Retina (tissue), 1 donor: ENCODE measurements around the gene NRXN3.
A peak's percentile ranks its signal among the peaks of the same experiment; 100 is the strongest.

Experiments used
- DNase-seq: peaks from one replicate; pipeline ENCODE4 v3.0.0-alpha.2; 2016

NRXN3 gene

DNA sequence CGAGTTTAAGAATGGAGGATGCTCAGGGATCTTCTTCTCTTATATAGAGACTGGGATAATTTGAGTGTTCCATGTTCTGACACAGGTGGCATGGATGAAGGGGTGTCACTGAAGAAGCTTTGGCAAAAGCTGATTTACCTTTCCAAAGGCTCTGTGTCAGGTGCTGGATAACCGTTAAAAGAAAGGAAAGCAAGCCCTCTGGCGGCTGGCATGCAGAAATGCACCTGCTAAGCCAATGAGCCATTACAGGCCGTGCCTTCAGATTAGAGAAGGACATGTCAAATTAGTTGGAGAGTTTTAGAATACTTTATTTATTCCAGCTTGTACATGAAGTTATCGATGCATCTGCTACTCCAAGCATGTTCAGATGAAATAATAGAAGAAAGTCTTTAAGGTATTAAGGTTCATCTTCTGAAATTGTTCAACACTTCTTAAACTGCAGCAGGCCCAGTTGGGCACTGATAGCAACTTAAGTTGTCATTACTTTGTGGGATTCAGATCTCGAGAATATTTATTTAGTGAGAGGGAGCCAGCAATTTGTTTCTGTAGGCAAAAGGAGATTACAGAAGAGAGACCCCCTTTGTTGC is 678.2 kb downstream of the NRXN3 start:
- DNase-seq: peak; percentile 47

DNA sequence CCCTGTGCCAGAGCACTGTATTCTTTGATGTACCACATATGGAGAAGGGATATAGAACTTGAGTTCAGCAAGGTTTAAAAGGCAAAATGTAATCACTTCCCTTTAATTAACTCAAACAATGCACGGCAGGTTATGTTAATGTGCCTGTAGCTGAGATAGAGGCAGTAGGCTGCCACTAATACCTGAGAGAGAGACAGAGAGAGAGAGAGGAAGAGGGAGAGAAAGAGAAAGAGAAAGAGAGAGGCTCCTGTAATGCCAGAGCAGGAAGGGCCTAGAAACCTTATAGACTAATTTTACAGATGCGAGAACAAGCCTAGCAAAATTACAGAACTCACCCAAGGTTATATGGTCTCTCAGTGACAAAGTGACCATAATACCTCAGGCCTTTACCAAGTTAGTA is 679.8 kb downstream of the NRXN3 start:
- no peak for DNase-seq

DNA sequence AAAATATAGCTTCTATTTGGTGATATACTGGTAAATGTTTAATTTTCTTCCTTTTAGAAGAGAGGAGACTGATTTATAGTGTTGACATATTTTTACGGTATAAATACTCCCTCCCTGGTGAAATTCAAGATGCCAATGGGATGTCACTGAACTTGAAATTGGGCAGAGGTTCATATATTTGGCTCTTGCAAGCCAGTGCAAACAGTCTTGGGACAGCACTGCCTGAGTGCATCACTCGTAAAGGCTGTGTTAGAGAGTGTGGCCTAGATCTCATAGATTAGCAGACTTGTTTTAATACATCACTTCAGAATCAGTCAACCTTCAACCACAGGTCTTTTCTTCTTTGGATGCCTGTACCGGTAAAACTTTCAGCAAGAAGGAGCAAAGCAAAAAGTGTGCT is 681.0 kb downstream of the NRXN3 start:
- no peak for DNase-seq

DNA sequence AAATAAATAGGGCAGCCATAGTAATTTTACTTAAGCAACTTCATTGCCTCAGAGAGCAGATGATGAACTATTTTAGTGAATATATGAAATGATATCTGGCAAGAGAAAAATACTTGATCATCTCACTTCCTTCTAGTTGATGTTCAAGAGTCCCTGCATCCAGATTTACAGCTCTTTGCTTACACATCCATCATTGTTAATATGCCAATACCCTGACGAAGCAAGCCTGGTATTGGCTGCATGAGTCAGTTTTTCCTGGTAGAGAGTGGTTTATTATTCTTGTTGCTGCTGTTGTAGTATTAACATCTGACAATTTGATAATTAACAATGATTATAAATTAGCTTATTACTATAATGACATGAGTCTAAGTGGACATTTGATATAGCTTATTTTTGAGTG is 681.9 kb downstream of the NRXN3 start:
- DNase-seq: no peak

DNA sequence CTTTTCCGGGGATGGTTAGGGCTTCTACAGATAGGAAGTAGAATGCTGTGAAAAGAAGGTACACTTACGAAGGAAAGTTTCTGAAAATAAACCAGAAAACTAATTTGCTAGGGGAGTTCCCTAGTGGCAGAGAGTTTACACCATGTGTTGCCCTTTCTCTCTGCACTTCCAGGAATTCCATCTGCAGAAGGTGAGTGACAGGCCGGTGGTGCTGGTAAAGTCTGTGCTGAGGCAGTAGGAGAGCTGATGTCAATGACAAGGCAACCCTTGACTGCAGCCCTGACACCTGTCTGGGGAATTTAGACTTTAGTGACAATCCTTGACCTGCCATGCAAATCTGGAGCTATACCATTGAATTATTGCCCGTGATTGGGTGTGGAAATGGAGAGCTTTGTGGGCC is 687.8 kb downstream of the NRXN3 start:
- DNase-seq: no peak

DNA sequence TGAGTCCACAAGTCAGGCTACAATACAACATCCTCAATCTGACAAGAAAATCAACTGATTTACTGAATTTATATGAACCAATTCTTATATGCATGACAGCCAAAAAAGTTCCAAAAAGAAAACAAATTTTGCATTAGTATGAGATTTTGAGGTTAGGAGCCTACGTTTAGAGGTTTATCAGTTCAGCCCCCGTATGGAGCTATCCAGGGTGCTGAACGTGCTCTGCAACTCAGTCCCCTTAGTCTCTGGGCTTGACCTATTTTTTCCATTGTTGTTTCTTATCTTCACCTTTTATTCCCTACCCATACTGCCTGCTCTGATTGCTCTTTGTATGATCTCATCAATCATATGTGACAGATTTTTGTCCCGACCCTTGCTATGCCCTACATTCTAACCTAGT is 693.0 kb downstream of the NRXN3 start:
- peak; percentile 48 for DNase-seq

DNA sequence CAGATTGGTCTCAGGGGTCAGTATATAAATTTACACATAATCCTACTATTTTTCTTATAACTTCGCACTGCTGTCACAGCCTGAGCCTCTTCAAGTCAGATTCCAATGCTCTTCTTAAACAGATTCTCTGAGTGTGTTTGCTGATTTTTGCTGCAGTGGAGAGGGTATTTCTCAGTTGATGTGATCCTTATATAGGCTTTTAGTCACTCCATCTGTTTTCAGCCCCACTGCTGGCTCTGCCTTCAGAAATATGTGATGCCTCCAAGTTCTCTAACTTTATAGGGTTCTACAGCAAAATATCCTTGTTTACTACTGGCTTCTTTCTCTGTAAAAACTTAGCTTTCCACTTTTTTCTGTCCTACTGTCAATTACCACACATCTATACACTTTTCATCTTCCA is 702.7 kb downstream of the NRXN3 start:
- DNase-seq: no peak

DNA sequence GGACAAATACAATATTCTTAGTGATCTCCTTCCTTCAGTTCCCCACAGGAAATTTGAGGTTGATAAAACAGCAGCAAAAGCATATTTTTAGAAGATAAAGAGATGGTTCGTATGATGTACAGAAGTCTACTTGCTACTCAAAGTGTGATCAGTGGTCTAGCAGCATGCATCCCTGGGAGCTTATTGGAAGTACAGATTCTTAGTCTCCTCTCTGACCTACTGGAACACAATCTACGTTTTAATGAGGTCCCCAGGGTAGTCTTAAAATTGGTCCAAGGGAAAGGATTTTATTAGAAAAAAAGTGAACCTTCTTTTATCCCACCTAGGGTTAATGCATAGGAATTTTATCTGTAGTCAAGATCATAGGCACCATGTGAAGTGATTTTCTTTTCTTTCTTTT is 703.4 kb downstream of the NRXN3 start:
- no peak for DNase-seq

DNA sequence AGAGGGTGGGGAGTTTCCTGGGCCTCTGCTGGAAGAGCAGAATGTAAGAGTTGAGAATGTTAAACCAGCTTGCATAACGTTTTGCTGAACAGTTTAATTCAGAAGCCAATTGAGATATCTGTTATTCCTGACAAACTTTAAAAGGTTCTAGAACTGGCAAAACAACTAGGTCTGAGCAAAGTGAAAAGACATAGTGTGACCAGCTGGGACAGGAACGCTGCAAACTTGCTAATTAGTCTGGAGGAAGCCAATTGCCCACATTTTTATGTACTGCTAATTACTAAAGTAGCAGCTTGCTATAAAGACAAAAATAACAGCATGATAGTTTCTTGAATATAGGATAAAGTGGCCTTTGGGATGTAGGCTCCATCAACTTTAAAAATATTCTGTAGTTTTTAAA is 704.9 kb downstream of the NRXN3 start:
- DNase-seq: no peak

DNA sequence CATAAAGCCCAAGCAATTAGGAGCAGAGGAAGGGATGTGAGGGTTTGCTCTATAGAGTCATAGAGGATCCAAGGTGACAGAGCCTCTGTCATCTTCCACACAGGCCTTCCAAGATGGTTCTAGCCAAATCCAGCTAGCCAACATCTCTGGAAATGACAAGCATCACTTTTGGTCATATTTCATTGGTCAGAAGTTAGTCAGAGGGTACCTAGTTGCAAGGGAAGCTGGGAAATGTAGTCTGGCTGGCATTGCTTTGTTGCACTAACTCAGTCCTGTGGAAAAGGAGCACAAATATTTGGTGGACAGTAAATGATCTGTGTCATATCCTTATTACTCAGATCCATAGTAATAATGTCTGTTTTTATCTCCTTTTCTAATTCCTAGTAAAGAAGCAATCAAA is 715.7 kb downstream of the NRXN3 start:
- no peak for DNase-seq

DNA sequence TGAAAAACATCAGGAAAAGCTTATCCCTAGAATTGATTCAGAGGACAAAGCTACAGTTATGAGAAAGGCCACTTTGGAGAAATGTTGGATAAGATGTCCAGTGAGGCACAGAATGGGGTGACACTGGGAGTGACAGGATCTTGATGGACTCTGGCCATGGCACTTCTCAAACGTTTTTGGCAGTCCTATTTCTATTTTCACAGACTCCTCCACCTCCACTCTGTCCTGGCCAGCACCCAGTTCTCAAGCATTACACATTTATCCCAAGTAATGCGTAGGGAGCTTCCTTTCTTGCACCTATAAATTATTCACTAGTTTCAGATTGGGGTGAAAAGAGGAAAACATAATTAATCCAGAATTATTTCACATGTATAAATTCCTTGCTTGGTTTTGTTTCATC is 727.3 kb downstream of the NRXN3 start:
- DNase-seq: no peak

DNA sequence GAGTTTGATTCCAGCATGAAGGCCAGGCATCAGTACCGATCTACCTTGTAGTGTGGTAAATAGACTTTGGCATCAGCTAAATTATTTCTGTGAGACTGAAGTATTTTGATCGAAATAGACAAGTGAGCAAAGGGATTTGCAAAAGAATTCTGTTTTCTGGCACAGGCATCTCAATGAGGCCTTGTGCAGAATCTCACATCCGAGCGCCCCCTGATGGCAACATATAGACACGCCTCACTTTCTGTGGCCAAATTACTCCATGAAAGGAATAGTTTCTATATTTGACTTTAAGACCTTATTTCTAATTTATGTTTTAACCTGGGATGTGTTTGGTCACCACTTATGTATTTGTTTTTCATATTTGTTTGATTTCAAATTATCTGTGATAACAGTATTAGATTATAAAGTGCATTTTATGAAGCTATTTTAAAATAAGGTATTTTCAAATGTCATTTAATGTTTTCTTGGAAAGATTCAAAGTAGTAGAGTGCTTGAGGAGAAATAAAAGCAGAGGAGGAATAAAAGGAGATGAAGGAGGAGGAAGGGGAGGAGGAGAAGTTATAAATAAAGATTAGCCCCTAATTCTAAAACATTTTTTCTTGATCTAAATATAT is 731.9 kb downstream of the NRXN3 start:
- DNase-seq: peak; percentile 41

DNA sequence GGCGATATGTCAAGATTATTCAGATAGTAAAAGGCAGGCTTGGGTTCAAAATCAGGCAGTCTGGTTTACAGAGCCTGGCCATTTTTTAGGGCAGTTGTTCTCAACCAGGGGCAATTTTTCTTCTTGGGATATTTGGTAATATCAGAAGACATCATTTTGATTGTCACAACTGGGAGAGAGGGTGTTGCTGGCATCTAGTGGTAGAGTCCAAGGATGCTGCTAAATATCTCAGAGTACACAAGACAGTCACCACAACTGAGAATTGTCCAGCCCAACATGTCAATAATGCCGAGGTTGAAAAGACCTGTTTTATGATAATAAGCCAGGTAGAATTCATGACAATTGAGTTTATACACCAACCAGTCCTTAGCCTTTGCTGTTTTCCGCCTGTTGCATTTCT is 733.9 kb downstream of the NRXN3 start:
- no peak for DNase-seq

DNA sequence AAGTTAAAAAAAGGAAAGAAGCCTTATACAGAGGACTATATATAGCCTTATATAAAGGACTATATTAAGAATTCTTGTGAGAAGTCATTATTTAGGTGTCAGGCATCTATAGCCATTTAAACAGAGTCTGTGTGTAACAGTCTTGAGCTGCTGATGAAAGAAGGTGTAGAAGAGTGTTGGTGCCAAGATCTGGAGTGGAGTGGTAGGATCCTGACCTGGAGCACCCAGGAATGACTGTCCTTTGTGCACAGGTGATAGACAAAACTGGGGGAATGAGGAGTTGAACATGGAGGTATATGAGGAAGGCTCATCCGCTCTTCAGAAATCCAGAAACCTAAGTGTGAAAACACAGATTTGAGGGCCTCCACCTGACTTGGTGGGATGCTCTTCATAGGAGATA is 747.3 kb downstream of the NRXN3 start:
- DNase-seq: no peak

DNA sequence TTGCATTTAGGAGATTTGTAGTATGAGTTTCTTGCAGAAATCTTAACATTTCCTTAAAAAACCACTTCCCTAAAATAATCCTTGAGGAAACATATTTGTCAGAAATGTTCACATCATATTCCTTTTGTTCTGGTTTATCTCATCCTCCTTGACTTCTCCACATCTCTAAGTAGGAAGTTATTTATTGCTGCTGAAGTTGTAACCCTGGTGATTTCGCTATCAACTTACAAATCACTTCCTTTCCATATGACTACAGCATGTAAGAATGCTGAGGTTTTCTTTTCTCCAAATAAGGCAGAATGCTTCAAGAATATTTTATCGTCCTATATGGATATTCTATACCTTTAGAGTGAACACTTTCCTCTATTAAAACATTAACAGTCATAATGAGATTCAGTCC is 751.7 kb downstream of the NRXN3 start:
- no peak for DNase-seq

DNA sequence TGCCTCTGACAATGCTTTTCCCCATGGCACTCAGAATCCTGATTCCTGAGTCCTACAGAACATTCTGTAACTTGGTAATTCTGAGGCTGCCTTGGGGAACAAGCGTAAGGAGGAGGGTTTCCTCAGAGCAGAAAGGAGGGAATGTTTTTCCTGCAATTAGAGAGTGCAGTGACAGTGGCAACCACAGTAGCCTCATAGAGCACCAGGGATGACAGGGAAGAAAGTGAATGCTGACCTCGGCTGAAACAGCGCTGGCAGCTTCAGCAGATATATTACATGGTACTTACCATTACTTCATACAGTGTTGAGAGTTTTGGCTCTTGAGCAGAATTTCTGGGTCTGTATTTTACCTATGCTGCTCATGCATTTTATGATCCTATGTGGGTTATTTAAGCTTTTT is 757.1 kb downstream of the NRXN3 start:
- DNase-seq: no peak

DNA sequence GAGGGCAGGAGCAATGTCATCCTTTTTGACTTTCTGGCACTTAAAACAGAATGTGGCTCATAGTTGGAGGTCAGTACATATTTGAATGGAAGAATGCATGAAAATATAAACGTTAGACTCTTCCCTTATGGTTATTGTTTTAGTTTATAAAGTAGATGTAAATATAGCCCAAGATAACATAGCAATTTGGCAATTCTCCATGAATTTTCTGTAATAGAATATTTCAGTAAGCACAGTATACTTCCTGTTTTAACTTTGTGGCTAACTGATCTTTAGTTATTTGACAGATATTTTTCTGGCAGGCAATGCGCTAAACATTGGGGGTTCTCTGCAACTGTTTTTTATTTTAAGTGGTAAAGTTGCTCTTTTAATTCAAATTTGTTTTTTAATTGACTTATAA is 763.0 kb downstream of the NRXN3 start:
- DNase-seq: no peak

DNA sequence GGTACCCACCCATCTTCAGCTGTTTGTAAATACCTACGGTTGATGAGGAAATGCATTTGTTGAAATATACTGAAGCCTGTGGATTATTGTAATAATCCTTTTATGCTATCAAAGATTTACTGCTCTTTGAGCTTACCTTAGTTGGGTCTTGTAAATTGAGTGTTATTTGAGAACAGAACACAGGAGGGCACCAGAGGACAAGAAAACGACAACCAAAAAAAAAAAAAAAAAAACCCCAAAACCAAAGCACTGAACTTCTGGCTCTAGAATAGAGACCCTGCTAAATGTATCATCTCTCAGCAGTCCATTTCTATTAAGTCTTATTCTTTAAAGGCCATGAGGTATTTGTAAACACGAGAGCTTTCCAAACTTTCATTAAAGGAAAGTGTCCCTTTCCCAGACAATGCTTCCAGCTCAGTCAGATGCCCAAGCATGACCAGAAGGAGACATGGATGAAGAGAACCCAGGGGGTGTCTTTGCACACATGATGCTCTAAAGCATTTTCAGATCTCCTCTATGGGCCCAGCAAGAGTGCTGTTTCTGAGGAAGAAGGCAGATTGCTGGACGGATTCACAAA is 763.9 kb downstream of the NRXN3 start:
- DNase-seq: peak; percentile 70

DNA sequence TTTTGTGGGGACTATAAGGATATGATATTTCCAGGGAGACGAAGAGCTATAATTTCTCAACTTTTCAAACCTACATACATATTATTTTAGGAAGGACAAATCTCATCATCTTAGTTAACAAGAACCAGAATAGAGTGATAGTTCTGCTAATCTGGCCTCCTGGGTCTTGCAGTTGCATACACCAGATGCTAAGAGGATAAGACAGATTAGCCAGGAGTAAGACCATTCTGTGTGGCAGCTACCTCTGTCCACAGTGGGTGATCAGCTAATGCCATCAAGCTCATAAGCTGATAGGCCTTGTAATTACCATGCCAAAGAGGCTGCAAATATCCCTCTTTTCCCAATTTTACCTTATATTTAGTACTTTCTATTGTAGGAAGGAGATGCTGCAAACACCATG is 776.8 kb downstream of the NRXN3 start:
- DNase-seq: no peak

DNA sequence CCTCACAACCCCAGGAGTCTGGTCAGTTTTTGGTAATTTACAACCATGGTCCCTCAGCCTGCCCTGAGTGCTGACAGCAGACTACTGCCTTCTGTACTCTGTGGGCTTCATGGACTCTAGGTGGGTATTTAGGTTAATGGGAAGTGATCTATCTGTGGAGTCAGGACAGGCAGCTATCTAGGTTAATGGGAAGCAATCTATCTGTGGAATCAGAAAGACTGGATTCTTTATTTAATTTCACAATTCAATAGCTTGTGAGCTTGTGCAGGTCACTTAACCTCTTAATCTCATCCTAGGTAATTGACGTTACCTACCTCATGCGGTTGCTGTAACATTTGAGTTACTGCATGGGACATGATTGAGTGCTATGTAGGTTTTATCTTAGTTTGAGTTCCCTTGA is 777.5 kb downstream of the NRXN3 start:
- no peak for DNase-seq

DNA sequence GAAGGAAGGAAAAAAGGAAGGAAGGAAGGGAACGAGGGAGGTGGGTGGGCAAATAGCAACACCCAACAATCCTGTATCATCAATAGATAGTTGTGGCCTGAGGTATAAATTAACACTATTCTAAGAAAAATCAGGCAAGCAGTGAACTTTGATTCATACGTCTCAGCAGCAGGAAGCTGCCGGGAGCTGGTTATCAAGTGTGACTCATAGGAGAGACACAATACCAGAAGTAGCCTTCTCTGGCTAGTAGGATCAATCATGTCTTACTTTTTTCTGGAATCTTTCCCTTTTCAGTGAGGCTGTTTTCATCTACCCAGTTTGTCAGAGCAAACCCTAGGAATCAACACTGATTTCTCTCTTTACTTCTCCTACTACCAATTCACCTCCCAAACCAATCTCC is 780.5 kb downstream of the NRXN3 start:
- no peak for DNase-seq

DNA sequence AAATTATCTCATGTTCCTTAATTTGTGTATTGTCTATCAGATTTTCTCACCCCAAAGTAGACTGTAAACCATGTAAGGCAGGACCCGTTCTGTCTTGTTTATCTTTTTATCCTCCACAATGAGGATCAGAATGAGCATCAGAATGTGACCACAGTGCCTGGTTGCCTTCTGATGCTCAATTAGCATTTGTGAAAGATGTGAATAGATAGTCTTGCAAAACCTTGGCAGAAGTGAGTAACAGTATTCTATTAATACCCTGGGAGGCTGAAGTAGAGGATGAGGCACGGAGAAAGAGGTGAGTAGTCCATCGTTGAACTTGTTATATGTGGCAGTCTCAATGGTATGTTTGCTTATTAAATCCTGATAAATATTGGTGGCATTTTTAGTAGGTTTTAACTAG is 781.4 kb downstream of the NRXN3 start:
- no peak for DNase-seq

DNA sequence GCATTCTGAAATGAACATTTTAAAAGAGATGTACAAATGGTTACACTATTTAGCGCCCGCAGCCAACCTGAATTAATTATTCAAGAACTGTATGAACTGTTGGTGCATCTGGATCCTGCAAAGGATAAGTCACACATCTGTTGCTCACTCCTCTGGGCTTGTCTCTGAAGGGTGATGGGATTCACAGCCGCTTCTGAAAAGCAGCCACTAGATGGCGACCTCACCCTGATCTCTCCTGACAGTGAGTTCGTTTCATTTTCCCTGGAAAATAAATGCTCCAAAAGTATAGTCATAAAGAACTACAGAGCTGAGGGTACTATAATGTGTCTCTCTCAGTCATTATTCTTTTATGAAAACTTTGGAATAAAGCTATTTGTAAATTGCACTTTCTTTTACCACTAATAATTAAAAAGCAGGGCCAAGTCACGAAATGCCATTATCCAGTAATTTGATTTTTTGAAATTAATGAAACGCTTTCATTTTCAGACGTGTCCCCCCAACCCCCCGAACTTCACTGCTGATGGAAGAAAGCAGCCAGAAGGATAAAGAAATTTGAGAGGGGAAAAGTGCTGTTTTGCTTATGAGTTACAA is 789.6 kb downstream of the NRXN3 start:
- peak; percentile 69 for DNase-seq

DNA sequence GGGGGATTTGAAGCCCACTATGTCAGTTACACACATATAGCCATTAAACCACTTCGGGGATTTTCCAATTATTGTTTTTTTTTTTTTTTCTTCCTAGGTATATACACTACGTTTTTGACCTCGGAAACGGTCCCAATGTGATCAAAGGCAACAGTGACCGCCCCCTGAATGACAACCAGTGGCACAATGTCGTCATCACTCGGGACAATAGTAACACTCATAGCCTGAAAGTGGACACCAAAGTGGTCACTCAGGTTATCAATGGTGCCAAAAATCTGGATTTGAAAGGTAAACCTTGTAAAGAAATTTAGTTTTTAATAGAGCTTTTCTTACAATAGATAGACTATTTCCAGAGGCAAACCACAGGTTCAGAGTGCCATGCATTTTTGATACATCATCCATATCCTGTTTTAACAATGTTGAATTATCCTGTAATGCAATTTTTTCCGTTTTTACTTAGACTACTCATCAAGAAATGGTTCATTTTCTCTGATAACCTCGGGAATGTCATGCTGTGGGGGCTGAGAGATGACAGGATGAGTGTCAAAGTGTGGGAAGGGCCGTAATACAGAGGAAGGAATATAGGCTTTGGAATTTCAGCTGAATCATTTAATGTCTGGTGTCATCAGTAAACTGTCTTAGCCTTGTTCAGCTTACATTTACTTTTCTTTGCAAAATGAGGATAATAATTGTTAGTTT is 797.1 kb downstream of the NRXN3 start:
- DNase-seq: no peak
